Breast epithelium (tissue), 4 donors: ENCODE data around the gene MEG3. TPM values are rescaled to one million over a fixed set of nuclear protein-coding genes. Genes with fewer than 3 reads are reported as not detected.
"Not testable (repeated sequence)": the region's sequence is repeated elsewhere in the genome, so short reads cannot be mapped to it uniquely, and the experiment has no call there.

Source experiments
- DNase-seq, 2 donors: peaks; one replicate each; pipeline ENCODE4 v3.0.0-alpha.2; 2019; ENCODE audit warnings: low spot score in 2 of 2
- H3K27ac ChIP-seq, 2 donors: fragments of 200-600 bp; sonication (generic) in 1 of 2; one replicate each; pipeline ENCODE4 v1.5.1; 2016 to 2019; ENCODE audit warnings: mild to moderate bottlenecking in 1 of 2
- H3K27me3 ChIP-seq, 2 donors: fragments of 200-600 bp; sonication (generic) in 1 of 2; one replicate each; pipeline versions ENCODE4 v1.5.1 to v1.6.0; 2017 to 2019; ENCODE audit warnings: control low read depth in 1 of 2, mild to moderate bottlenecking in 1 of 2
- H3K36me3 ChIP-seq: fragments of 200-600 bp; one replicate; pipeline ENCODE4 v1.5.1; 2019
- H3K4me1 ChIP-seq, 2 donors: fragments of 200-600 bp; sonication (generic); one replicate each; pipeline ENCODE4 v1.5.1; 2016 to 2019; ENCODE audit warnings: control low read depth in 1 of 2
- H3K4me3 ChIP-seq, 3 donors: fragments of 200-600 bp; sonication (generic); 1 replicate in 2 of 3; 2 replicates in 1 of 3; pipeline ENCODE4 v1.5.1; 2016 to 2019; ENCODE audit warnings: mild to moderate bottlenecking in 3 of 3, moderate library complexity in 2 of 3
- H3K9me3 ChIP-seq, 2 donors: fragments of 200-600 bp; sonication (generic) in 1 of 2; one replicate each; pipeline ENCODE4 v1.5.1; 2016 to 2019; ENCODE audit warnings: control low read depth in 1 of 2
- CTCF ChIP-seq, 3 donors: fragments of 450-650 bp; IDR thresholded peaks; one replicate each; pipeline ENCODE4 v1.5.1; 2016 to 2017; ENCODE audit warnings: antibody characterized with exemption in 3 of 3, mild to moderate bottlenecking in 3 of 3, moderate library complexity in 3 of 3
- POLR2A ChIP-seq: fragments of 450-650 bp; IDR thresholded peaks from one replicate; pipeline ENCODE4 v1.6.1; 2016; ENCODE audit warnings: antibody characterized with exemption, mild to moderate bottlenecking, moderate library complexity
- POLR2AphosphoS5 ChIP-seq, 3 donors: sonication (generic); formaldehyde crosslinking; IDR thresholded peaks; one replicate each; pipeline ENCODE4 v1.6.1; 2017; ENCODE audit warnings: antibody characterized with exemption in 3 of 3
- intact Hi-C: fragments of 100-400 bp; cut with DNase I; formaldehyde crosslinking; loops from one replicate; pipeline ENCODE4 v1.15.1; 2023; ENCODE audit warnings: low total_unique reads
- total RNA-seq, 3 donors: library from RNA; depleted of rRNA; stranded (reverse); fragments of >200 nt; gene quantifications; one replicate each; pipeline ENCODE4 v1.1.0, GENCODE V29; 2016

Gene MEG3
- total RNA-seq, 3 donors from 2014 or later: 45.2 to 68.8 (median 49.8) TPM

- H3K27me3 ChIP-seq: peaks cover 0 to 10% of the 10 kb centered on the region in 2 donors
- intact Hi-C loops: no loop called here
- TF ChIP-seq POLR2A: no peak
These were observed 12.6 kb upstream of the MEG3 start for GRCh38 chr14:100813291-100813690.

GRCh38 chr14:100815478-100816285 lies 10.2 kb upstream of the MEG3 start:
- Histone ChIP-seq H3K27ac (no peak overlapping the region), H3K36me3 (no peaks in the 10 kb centered on the region), H3K4me1 (no peaks in the 10 kb centered on the region), H3K9me3 (peaks cover 7 to 9% of the 10 kb centered on the region in 2 donors), H3K4me3 (no peak overlapping the region), H3K27me3 (peaks cover 0 to 5% of the 10 kb centered on the region in 2 donors)
- TF ChIP-seq CTCF (IDR thresholded peaks at IDR 0.05) (no peak), POLR2A (no peak)
- no peak for DNase-seq
- intact Hi-C loops: no loop called here

More at GRCh38 chr14:100813291-100813690, 12.6 kb upstream of the MEG3 start:
- no peaks in the 10 kb centered on the region for H3K4me1 ChIP-seq
- no peaks in the 10 kb centered on the region for H3K36me3 ChIP-seq
- DNase-seq: no peak
- no peak overlapping the region for H3K27ac ChIP-seq
- no peak overlapping the region for H3K4me3 ChIP-seq
- peaks cover 29 to 31% of the 10 kb centered on the region in 2 donors for H3K9me3 ChIP-seq

DNA sequence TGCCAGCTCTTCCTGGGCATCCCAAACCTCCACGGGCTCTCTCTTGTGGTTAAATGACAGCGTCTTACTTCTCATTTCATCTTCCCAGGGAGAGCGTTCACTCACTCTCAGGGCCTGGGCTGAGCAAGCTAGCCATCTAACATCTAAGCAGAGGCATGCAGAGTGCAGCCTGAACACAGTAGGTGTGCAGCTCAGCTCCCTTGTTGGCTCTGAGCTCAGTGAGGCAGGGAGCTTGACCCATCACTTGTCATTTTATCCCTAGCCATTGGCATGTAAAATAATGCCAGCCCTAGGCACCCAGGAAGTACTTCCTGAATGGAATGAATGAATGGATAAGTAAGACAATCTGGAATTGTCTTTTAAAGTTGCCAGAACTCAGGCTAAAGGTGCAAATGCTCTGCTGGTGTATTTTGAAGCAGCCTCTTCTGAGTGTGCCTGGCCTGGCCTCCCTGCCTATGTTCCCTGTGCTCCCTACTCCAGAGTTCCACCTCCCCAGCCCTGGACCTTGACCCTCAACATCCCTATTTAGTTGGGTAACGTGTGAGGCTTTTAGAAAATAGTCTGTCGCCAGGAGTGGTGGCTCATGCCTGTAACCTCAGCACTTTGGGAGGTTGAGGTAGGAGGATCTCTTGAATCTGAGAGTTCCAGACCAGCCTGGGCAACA lies 9.5 kb upstream of the MEG3 start:
- Histone ChIP-seq H3K27ac (no peak overlapping the region), H3K4me1 (no peaks in the 10 kb centered on the region), H3K4me3 (no peak overlapping the region), H3K27me3 (peaks cover 0 to 5% of the 10 kb centered on the region in 2 donors), H3K9me3 (peaks cover 0 to 2% of the 10 kb centered on the region in 2 donors), H3K36me3 (no peaks in the 10 kb centered on the region)
- TF ChIP-seq POLR2A: no peak
- no peak for TF ChIP-seq CTCF (IDR thresholded peaks at IDR 0.05)
- no peak for TF ChIP-seq POLR2AphosphoS5 (IDR thresholded peaks at IDR 0.05)
- DNase-seq: no peak
- intact Hi-C loops: no loop called here

GRCh38 chr14:100816950-100817901 lies 8.7 kb upstream of the MEG3 start:
- Histone ChIP-seq H3K36me3 (no peaks in the 10 kb centered on the region), H3K4me3 (no peak overlapping the region), H3K27ac (no peak overlapping the region), H3K27me3 (peaks cover 0 to 5% of the 10 kb centered on the region in 2 donors), H3K4me1 (no peaks in the 10 kb centered on the region), H3K9me3 (no peaks in the 10 kb centered on the region)
- no peak for TF ChIP-seq POLR2A
- no peak for TF ChIP-seq CTCF (IDR thresholded peaks at IDR 0.05)
- no peak for TF ChIP-seq POLR2AphosphoS5 (IDR thresholded peaks at IDR 0.05)
- intact Hi-C loops: no loop called here
- no peak for DNase-seq

GRCh38 chr14:100818221-100818699 lies 7.7 kb upstream of the MEG3 start:
- Histone ChIP-seq H3K9me3 (no peaks in the 10 kb centered on the region), H3K4me1 (no peaks in the 10 kb centered on the region), H3K27ac (no peak overlapping the region), H3K27me3 (peaks cover 0 to 3% of the 10 kb centered on the region in 2 donors), H3K36me3 (no peaks in the 10 kb centered on the region), H3K4me3 (no peak overlapping the region)
- intact Hi-C loops: no loop called here
- DNase-seq: no peak
- TF ChIP-seq CTCF (IDR thresholded peaks at IDR 0.05) (no peak), POLR2AphosphoS5 (IDR thresholded peaks at IDR 0.05) (no peak), POLR2A (no peak)

GRCh38 chr14:100818923-100819322 lies 7.0 kb upstream of the MEG3 start:
- H3K36me3 ChIP-seq, H3K9me3 ChIP-seq, H3K4me3 ChIP-seq, H3K4me1 ChIP-seq, intact Hi-C loops, DNase-seq, H3K27me3 ChIP-seq, H3K27ac ChIP-seq: not testable (repeated sequence)
